GM18519 (cell line): ENCODE measurements around the gene ELL.

ENCODE experiments used
- ATAC-seq: cut with Tn5 transposase; IDR thresholded peaks from one replicate; pipeline ENCODE4 v1.9.1; 2021; ENCODE audit warnings: mild to moderate bottlenecking, moderate library complexity; ENCODE audit not compliant: unreplicated experiment, low FRiP score

The ELL gene

GRCh38 chr19:18506101-18506930 lies 15.6 kb downstream of the ELL start:
- ATAC-seq, result no peak

- ATAC-seq, result no peak
These were observed 16.8 kb downstream of the ELL start for GRCh38 chr19:18504886-18505610.

DNA sequence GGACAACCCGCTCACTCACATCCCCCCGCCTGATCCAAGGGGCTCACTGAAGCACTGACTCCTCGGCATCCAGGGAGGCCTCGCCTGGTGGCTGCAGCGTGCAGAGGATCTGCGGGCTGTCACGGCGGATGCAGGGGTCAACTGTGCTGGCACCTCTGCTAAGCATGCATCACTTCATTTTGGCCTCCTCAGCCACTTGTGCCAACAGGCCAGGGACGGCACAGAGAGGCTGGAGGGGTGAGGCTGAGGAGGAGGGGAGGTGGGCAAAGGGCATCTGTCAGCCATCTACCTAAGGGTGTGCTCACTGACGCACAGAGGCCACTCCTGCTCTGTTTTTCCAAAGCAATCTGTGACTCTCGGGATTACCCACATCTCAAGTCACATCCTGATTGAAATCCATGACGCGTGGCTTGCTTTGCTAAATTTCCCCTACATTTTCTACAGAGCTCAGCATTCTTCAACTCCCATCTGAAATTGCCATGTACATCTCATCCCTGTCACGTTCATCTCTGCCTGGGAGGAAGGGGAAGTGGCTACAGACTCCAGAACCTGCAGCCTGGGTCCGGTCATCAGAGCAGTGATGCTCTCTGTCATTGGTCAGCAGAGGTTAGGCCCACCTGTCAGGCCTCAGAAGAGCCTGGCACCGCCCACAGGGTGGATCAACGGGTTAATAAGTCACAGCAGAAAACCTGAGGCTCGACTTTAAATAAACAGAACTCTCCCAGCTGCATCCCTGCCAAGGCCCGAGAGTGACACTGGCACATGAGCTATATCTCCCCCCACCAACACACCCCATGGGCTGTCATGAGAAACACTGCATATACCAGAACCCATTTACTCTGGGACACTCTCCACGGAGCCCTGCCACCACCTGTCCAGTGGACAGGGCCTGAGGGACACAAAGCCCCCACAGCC lies 17.6 kb downstream of the ELL start:
- ATAC-seq, result no peak

GRCh38 chr19:18503337-18503970 lies 18.4 kb downstream of the ELL start:
- no peak for ATAC-seq

DNA sequence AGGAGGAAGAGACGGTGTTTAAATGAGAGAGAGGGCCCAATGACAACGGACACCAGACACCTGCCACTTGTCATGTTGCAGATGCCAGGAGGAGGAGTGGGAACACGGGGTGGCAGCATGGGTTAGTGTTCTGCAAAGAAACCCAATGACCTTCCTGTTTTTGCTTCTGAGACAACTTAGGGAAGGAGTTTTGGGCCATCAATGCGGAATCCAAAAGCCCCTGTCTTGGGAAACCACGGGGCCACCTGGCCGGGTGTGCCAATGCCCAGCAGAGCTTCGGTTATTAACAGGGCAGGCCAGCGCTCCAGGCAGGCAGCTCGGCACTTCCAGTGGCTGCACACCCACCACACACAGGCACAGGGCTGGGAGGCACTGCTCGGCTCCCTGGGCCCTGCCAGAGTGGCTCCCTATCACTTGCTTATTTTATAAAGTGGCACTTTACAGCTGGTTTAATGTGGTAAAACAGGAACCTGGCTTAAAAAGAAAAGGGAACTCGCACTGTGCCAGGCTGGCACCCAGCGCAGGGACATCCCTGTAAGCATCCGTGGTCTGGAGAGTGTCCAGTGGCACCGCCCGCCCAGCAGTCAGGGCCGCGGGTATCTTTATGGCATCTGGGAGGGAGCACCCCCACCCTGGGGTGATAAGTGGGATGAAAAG lies 19.1 kb downstream of the ELL start:
- ATAC-seq, result no peak

GRCh38 chr19:18502246-18502637 lies 19.6 kb downstream of the ELL start:
- ATAC-seq, result no peak

- ATAC-seq, result no peak
These were observed 20.0 kb downstream of the ELL start for GRCh38 chr19:18501832-18502231.

- no peak for ATAC-seq
These were observed 20.5 kb downstream of the ELL start for GRCh38 chr19:18501351-18501750.

- no peak for ATAC-seq
These were observed 21.1 kb downstream of the ELL start for GRCh38 chr19:18500799-18501198.

DNA sequence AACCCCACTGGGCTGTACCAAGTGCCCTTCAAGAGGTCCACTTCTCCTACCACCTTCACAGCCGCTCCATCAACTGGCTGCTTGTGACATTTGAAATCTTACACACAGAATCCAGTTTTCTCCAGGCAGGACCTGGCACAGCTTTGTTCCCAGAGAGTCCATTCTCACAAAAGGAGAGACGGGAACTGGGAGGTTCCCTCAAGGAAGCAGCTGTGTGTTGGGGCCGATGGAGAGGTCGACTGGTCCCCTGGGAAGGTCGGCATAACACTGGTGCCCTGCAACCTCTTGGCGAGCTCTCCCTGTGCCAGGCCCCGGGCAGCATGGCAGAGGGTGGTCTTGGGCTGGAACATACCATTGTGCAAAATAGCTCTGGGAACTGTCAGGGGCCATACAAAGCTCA lies 21.5 kb downstream of the ELL start:
- no peak for ATAC-seq

- ATAC-seq, result no peak
These were observed 22.7 kb downstream of the ELL start for GRCh38 chr19:18499055-18499775.

DNA sequence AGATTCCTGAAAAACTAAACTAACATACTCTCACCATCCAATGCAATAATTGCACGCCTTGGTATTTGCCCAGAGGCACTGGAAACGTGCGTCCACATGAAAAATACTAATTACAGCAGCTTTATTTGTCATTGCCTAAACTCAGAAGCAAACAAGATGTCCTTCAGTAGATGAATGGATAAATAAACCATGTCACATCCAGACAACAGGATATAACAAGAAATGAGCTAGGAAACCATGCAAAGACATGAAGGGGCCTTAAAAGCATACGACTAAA lies 25.0 kb downstream of the ELL start:
- no peak for ATAC-seq

- no peak for ATAC-seq
These were observed 25.5 kb downstream of the ELL start for GRCh38 chr19:18496167-18496979.

DNA sequence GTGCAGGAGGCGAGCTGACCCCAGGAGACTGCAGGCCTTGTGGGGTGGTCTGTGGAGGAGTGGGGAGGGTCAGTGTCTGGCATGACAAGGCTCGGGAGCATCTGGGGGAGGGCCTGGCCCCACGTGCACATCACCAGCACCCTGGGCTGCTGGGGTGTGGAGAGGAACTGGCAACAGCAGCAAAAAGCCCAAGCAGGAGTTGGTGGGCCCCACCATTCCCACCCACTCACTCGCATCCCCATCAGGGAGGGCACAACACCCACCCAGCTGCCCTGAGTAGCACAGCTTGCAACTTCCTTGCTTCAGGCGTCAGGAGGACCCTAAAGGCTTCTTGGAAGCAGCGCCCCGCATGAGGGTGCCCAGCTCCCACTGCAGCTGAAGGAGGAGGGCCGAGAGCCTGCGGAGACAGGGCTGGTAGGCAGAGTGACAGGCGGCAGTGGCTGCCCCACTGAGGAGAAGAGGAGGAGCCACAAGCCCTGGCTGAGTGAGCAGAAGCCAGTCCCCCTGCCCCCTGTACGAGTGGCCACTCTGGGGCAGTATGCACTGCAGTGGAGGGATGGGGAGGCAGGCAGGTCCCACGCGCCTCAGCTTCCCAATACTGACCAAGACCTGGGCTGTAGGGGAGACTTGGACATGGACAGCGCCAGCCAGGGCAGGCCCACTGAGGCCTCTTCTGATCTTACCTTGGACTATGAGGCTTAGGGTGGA lies 26.5 kb downstream of the ELL start:
- ATAC-seq, result no peak

- ATAC-seq, result no peak
These were observed 27.6 kb downstream of the ELL start for GRCh38 chr19:18494267-18494607.

DNA sequence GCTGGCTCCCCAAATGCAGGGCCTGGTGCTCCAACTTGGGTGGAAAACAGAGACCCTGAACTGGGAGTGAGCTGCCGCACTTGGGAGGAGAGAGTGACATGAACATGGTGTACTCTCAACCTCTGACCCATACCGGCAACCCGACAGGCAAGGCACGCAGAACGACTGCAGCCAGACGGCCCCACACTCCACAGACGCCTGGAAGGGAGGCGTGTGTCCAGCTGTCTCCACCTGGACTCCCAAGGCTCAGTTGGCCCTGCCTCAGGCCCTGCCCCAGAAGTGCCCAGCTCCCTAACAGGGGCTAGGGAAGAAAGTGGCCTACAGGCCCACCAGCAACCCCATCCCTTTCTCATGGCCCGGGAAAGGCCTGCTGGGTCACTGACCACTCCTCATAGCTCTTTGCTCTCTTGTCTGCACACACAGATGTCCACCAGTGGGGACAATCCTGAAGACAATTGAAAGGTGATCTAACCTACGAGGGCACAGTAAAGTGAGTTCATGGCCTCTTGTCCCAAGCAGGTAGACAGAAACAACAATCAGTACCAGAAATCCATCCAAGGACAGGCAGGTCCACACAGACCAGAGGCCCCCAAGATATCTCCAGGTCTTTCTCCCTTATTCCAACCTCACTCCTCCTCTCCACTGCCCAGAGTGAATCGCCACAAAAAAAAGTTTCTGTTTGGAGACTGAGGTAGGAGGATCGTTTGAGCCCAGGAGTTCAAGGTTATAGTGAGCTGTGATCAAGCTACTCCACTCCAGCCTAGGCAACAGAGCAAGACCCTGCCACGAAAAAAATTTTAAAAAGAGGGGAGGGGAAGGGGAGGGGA lies 28.2 kb downstream of the ELL start:
- no peak for ATAC-seq
